Measurements from ENCODE around the gene RET.

Gene RET

DNA sequence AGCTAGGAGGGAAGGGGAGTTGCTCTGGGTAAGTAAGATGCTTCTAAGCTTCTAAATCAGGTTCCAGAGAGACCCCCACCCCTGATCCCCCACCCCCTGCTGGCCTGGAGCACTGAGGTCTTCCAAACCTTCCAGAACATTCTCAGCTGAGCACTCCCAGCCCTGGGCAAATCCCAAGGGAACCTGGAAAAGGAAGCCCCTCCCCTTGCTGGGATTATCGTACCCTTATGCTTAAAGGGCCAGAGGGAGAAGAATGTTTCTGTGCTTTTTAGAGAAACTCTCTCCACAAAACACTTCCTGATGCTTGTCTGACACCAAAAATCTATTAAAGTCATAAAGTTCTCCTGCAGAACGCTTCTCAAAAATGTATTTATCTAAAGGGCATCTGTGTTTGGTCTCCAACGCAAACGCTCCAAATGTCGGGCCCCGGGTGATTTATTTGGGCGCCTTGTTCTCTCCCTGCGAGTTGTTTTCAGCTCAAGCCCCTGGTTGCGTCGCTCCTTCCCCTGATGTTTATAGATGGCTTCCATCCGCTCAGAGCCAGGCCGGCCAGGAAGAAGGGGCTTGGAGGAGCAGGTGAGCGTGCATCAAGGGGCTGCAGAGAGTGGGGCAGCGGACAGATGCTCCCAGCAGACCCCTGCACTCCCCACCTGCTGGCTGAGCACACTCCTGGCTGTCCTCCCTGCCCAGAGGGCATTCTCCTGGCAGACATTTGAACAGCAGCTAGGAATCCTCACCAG, 8.2 kb upstream of the RET start:
- Histone ChIP-seq H3K79me2 (ENCODE audit: insufficient read depth, low read length) (no peaks in the 10 kb centered on the region), H4K20me1 (ENCODE audit: insufficient read depth, low read length) (no peaks in the 10 kb centered on the region), H3K36me3 (ENCODE audit: insufficient read depth, low read length) (no peaks in the 10 kb centered on the region), H3K4me2 (ENCODE audit: insufficient read depth, low read length) (no peak overlapping the region), H3K9me3 (ENCODE audit: insufficient read depth, low read length, severe bottlenecking) (no peaks in the 10 kb centered on the region), H3K9ac (ENCODE audit: low read depth, low read length) (no peak overlapping the region), H3K27me3 (ENCODE audit: insufficient read depth, low read length, poor library complexity) (no peaks in the 10 kb centered on the region), H2AFZ (ENCODE audit: low read depth, low read length) (no peak overlapping the region), H3K27ac (ENCODE audit: low read length) (no peak overlapping the region), H3K4me1 (ENCODE audit: insufficient read depth, low read length) (no peaks in the 10 kb centered on the region), H3K4me3 (ENCODE audit: low read depth in 1 of 2, low read length in 2 of 2) (no peak overlapping the region)
- TF ChIP-seq EZH2 (IDR thresholded peaks at IDR 0.05; ENCODE audit: borderline replicate concordance, low read depth, low read length, severe bottlenecking) = no peak
- TF ChIP-seq, protein P1, sequence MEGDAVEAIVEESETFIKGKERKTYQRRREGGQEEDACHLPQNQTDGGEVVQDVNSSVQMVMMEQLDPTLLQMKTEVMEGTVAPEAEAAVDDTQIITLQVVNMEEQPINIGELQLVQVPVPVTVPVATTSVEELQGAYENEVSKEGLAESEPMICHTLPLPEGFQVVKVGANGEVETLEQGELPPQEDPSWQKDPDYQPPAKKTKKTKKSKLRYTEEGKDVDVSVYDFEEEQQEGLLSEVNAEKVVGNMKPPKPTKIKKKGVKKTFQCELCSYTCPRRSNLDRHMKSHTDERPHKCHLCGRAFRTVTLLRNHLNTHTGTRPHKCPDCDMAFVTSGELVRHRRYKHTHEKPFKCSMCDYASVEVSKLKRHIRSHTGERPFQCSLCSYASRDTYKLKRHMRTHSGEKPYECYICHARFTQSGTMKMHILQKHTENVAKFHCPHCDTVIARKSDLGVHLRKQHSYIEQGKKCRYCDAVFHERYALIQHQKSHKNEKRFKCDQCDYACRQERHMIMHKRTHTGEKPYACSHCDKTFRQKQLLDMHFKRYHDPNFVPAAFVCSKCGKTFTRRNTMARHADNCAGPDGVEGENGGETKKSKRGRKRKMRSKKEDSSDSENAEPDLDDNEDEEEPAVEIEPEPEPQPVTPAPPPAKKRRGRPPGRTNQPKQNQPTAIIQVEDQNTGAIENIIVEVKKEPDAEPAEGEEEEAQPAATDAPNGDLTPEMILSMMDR (IDR thresholded peaks at IDR 0.05; ENCODE audit: borderline replicate concordance, extremely low read depth, low read length, poor library complexity, severe bottlenecking) = no peak
- no peak for DNase-seq
- ATAC-seq (ENCODE audit: insufficient read depth, low read depth) = no peak

DNA sequence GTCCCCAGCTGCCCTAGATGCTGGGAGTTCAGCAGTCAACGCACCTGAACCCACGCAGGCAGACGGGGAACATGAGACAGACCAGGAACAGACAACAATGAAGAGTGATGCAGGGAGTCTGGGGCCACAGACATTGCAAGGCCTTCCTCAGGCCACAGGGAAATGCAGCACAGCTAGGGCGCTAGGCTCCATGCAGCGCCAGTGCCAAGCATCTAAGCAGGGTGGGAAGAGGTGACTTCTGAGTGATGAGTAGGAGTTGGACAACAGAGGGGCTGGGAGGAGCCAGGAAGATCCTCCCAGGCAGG, 7.7 kb upstream of the RET start:
- TF ChIP-seq EZH2 (IDR thresholded peaks at IDR 0.05; ENCODE audit: borderline replicate concordance, low read depth, low read length, severe bottlenecking) = no peak
- TF ChIP-seq, protein P1 (IDR thresholded peaks at IDR 0.05; ENCODE audit: borderline replicate concordance, extremely low read depth, low read length, poor library complexity, severe bottlenecking) = no peak
- Histone ChIP-seq H3K4me1 (ENCODE audit: insufficient read depth, low read length) (no peaks in the 10 kb centered on the region), H2AFZ (ENCODE audit: low read depth, low read length) (no peak overlapping the region), H3K4me3 (ENCODE audit: low read depth in 1 of 2, low read length in 2 of 2) (no peak overlapping the region), H3K4me2 (ENCODE audit: insufficient read depth, low read length) (no peak overlapping the region), H3K9me3 (ENCODE audit: insufficient read depth, low read length, severe bottlenecking) (no peaks in the 10 kb centered on the region), H3K27me3 (ENCODE audit: insufficient read depth, low read length, poor library complexity) (no peaks in the 10 kb centered on the region), H3K27ac (ENCODE audit: low read length) (no peak overlapping the region), H3K9ac (ENCODE audit: low read depth, low read length) (no peak overlapping the region), H3K79me2 (ENCODE audit: insufficient read depth, low read length) (no peaks in the 10 kb centered on the region), H3K36me3 (ENCODE audit: insufficient read depth, low read length) (no peaks in the 10 kb centered on the region), H4K20me1 (ENCODE audit: insufficient read depth, low read length) (no peaks in the 10 kb centered on the region)
- DNase-seq (no peak), ATAC-seq (ENCODE audit: insufficient read depth, low read depth) (no peak)

DNA sequence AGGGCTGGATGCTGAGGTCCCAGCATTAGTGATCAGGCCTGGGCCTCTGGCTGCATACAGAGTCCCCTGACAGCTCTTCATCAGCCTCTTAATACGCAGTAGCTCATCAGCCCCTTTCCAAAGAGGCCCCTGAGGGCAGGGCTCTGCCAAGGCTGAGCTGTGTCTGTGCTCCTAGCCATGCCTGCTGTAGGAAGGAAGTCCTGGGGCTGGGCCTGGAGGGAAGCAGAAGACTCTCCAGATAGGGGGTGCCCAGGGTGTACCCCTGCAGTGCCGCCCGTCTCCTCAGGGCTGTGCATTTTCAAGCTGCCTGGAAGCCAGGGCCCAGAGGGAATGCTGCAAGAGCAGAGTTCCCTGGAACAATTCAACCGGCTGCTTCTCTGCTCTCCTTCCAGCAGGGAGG, 7.3 kb upstream of the RET start:
- no peaks in the 10 kb centered on the region for H4K20me1 ChIP-seq (ENCODE audit: insufficient read depth, low read length)
- H3K36me3 ChIP-seq (ENCODE audit: insufficient read depth, low read length) = no peaks in the 10 kb centered on the region
- no peak for ATAC-seq (ENCODE audit: insufficient read depth, low read depth)
- no peak overlapping the region for H3K27ac ChIP-seq (ENCODE audit: low read length)
- H3K9ac ChIP-seq (ENCODE audit: low read depth, low read length) = no peak overlapping the region
- DNase-seq = no peak
- TF ChIP-seq, protein P1 (IDR thresholded peaks at IDR 0.05; ENCODE audit: borderline replicate concordance, extremely low read depth, low read length, poor library complexity, severe bottlenecking) = no peak
- no peak for TF ChIP-seq EZH2 (IDR thresholded peaks at IDR 0.05; ENCODE audit: borderline replicate concordance, low read depth, low read length, severe bottlenecking)
- H3K27me3 ChIP-seq (ENCODE audit: insufficient read depth, low read length, poor library complexity) = no peaks in the 10 kb centered on the region
- no peaks in the 10 kb centered on the region for H3K9me3 ChIP-seq (ENCODE audit: insufficient read depth, low read length, severe bottlenecking)
- no peak overlapping the region for H3K4me3 ChIP-seq (ENCODE audit: low read depth in 1 of 2, low read length in 2 of 2)
- no peak overlapping the region for H2AFZ ChIP-seq (ENCODE audit: low read depth, low read length)
- H3K79me2 ChIP-seq (ENCODE audit: insufficient read depth, low read length) = no peaks in the 10 kb centered on the region
- H3K4me2 ChIP-seq (ENCODE audit: insufficient read depth, low read length) = no peak overlapping the region
- H3K4me1 ChIP-seq (ENCODE audit: insufficient read depth, low read length) = no peaks in the 10 kb centered on the region

All from DND-41 (cell line).